IPS DF 6.9 (cell line): ENCODE results near the gene RINL.

ENCODE experiments used
- DNase-seq: peaks from one replicate; pipeline ENCODE4 v3.0.0-alpha.2; 2013; ENCODE audit warnings: low read depth, low spot score
- H3K27ac ChIP-seq: one replicate; pipeline ENCODE4 v1.5.1; 2013; ENCODE audit warnings: low read length, control low read depth
- H3K27me3 ChIP-seq: 2 replicates; pipeline ENCODE4 v1.6.1; 2013; ENCODE audit warnings: mild to moderate bottlenecking, low read length; ENCODE audit not compliant: control insufficient read depth, insufficient read depth
- H3K36me3 ChIP-seq: 2 replicates; pipeline ENCODE4 v1.6.1; 2013; ENCODE audit warnings: low read length; ENCODE audit not compliant: control insufficient read depth, insufficient read depth
- H3K4me1 ChIP-seq: 2 replicates; pipeline ENCODE4 v1.6.1; 2013; ENCODE audit warnings: low read length; ENCODE audit not compliant: control insufficient read depth, insufficient read depth
- H3K4me3 ChIP-seq: 2 replicates; pipeline ENCODE4 v1.5.1; 2013; ENCODE audit warnings: mild to moderate bottlenecking, low read length
- H3K9me3 ChIP-seq: 2 replicates; pipeline ENCODE4 v1.6.1; 2013; ENCODE audit warnings: low read length, inconsistent platforms; ENCODE audit not compliant: control insufficient read depth, insufficient read depth
- WGBS: extraction: QIAGEN DNeasy Blood & Tissue Kit; methylation state at CpG from one replicate; pipeline ENCODE4 v1.1.7; 2013; ENCODE audit warnings: mixed read lengths, missing lambda C conversion rate; ENCODE audit not compliant: insufficient read length, insufficient coverage; 5-methylcytosine and 5-hydroxymethylcytosine counted together

The RINL gene

DNA sequence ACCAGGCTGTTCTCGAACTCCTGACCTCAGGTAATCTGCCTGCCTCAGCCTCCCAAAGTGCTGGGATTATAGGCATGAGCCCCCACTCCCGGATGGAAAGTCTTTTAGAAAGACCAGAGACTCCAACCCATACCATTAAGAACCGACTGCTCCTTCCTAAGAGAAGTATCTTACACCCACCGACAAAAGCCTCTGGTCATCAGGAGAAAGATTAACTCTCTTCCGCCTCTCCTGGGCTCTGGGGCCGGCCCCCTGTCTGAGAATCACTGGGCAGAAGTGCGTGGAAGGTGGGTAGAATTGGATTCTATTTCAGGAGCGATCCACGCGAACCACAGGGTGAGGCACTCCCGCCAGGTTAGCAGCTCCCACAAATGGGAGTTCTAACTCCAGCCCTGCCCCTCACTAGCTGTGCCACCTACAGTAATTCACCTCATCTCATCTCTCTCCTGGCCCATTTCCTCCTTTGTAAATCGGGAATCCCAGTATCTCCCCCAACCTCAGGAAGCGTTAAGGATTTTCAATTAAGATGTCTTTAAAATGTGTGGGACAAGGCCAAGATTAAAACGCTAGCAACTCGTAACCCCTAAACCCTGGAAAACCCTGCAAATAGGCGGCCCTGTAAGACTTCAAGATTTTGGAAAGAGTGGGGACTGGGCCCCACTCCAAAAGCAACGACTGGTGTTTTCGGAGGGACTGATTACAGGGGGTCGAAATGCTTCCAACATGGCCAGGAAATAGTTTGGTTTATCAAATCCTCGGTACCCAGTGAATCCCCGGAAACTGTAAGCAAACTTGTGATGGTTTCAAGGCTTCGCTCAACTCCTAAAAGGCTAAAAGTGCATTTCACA lies 29.6 kb downstream of the RINL start:
- peaks cover 38% of the 10 kb centered on the region for H3K36me3 ChIP-seq

DNA sequence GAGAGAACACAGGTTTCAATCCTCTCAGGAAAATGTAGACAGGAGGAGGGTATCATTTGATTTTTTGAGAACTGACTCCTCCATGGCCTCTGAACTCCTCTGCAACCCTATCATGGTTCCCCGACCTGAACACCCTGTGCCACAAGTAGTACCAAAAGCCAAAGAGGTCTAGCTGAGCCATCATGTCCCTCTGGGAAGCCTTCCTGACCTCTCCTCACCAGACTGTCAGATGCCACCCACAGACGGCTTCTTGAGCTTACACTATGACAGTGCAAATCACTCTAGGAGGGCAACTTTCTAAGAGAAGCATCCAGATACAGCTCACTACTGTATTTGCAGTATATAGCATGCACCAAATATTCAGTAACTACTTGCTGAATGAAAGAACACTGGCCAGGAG lies 32.0 kb downstream of the RINL start:
- DNase-seq, result no peak
- no peaks in the 10 kb centered on the region for H3K9me3 ChIP-seq
- no peaks in the 10 kb centered on the region for H3K27me3 ChIP-seq
- H3K36me3 ChIP-seq, result peaks cover 57% of the 10 kb centered on the region
- H3K27ac ChIP-seq, result no peak overlapping the region
- WGBS, result no CpG with 5 or more reads among the region's 2 CpGs
- no peaks in the 10 kb centered on the region for H3K4me1 ChIP-seq
- no peak overlapping the region for H3K4me3 ChIP-seq

More for the DNA sequence above, 29.6 kb downstream of the RINL start:
- no peak for DNase-seq
- Histone ChIP-seq H3K4me3 (peak overlapping the region; percentile 92; the same call in 1 of the 2 replicates), H3K27ac (no peak overlapping the region), H3K27me3 (no peaks in the 10 kb centered on the region), H3K4me1 (no peaks in the 10 kb centered on the region), H3K9me3 (no peaks in the 10 kb centered on the region)
- no CpG with 5 or more reads among the region's 22 CpGs for WGBS

DNA sequence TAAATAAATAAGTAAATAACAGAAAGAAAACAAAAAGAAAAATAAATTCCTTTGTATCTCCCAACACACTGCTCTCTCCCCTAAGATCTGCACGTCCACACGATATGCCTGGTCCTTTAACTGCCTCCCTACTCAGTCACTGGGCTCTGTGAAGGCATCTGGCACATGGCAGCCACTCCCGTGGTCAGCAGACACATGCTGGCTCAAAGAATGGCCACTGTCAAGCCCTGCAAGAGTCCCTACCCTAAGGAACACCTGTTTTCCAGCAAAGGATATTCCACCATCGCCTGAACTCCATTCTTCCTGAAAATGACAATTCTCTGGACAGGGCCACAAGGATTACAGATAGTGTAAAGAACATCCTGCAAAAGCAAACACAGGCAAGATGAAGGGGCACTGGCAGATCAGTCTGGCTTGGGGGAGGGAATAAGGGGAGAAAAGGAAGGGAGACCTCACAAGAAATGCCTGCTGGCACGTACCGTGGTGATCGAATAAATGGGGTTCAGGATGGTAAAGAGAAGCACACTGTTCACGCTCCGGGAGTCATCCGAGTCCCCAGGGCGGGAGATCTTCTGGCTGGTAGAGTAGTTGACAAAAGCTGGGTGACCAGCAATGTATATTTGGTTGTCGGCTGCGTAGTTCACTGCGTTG lies 32.6 kb downstream of the RINL start:
- Histone ChIP-seq H3K36me3 (peaks cover 63% of the 10 kb centered on the region), H3K9me3 (no peaks in the 10 kb centered on the region), H3K27me3 (no peaks in the 10 kb centered on the region), H3K4me1 (no peaks in the 10 kb centered on the region), H3K4me3 (no peak overlapping the region), H3K27ac (no peak overlapping the region)
- no peak for DNase-seq
- WGBS, result no CpG with 5 or more reads among the region's 14 CpGs

DNA sequence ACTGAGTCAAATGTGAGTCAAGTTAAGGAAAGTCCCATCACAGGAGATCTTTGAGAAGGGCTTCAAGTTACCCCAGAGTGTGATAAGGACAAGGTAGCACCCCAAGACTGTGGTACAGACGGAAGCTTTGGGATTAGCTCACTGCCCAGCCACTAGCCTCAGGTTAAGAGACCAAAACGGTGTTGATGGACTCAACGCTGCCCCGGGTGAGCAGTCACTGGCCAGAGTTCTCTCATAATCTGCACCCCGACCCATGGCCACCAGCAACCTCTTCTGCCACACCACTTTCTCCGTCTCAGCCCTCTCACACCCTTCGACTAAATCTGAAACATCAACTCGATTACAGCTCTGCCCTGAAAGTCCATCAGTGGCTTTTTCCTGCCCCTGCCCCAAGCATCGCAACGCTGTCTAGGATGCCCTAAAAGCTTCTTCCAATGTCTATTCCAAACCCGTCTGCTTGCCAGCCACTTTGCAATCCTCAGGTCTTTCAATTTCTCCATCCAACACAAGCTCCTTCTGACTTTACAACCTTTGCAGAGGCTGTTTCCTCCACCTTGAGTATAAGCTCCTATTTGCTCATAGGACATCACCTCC lies 33.9 kb downstream of the RINL start:
- Histone ChIP-seq H3K27ac (no peak overlapping the region), H3K27me3 (no peaks in the 10 kb centered on the region), H3K4me1 (no peaks in the 10 kb centered on the region), H3K36me3 (peaks cover 74% of the 10 kb centered on the region), H3K4me3 (no peak overlapping the region), H3K9me3 (no peaks in the 10 kb centered on the region)
- WGBS, result no CpG with 5 or more reads among the region's 11 CpGs
- DNase-seq, result no peak

DNA sequence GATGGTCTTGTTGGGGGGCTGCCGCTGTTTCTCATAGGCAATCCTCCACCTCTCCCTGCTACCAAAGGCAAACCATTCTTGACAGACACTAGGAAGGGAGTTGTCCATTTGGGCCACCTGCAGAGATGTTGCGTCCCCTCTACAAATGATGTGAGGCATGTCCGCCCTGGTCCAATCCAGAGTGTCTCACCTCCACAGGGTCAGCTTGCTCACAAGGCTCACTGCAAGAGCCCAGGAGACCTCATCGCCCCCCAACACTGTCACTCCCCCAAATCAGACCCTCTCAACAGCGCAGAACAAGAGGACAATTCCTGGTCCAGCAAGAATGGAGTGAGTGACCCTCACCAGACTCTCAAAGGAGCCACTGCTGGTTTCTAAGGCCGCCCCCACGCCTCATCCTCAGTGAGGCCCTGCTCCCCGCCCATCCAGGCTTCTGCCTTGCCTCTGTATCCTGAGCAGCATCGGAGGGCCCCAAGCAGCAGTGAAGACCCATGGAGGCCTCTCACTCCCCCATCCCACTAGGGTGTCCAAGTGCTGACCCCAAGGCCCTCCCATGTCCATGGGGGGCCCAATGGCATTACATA lies 34.8 kb downstream of the RINL start:
- peaks cover 83% of the 10 kb centered on the region for H3K36me3 ChIP-seq
- WGBS, result no CpG with 5 or more reads among the region's 9 CpGs
- H3K27ac ChIP-seq, result no peak overlapping the region
- no peaks in the 10 kb centered on the region for H3K4me1 ChIP-seq
- H3K4me3 ChIP-seq, result no peak overlapping the region
- H3K27me3 ChIP-seq, result no peaks in the 10 kb centered on the region
- H3K9me3 ChIP-seq, result no peaks in the 10 kb centered on the region
- no peak for DNase-seq

DNA sequence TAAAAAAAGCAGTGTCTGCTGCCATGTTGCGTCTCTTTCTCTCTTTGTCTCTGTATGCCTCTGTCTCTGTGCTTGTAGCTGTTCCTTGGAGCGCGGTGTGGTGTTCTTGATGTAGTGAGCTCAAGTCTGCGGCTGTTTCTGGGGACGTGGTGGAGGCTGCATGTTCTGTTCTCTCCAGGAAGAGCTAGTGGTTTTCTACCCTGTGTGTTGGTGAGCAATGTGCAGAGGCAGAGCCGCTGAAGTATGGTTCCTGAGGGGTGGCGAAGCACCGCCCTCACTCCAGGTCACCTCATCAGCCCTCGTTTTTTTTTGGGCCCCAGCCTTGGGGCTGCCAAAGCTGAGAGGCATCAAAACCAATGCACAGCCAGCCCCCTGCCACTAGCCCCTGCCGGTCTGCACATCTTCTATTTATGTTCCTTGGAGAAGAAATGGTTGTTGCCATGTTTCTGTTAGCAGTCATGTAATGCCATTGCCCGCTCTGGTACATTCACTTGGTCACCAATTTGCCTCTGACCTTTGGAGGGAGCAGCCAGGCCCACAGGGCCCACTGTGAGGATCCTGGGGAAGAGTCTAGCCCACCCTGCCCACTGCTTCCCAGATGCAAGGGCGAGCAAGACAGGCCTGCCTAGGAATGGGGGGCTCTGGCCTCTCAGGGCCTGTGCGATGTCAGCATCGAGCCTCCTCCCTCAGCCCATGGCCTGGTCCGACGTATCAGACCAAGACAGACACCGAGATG lies 35.5 kb downstream of the RINL start:
- Histone ChIP-seq H3K27ac (no peak overlapping the region), H3K4me3 (no peak overlapping the region)
- no CpG with 5 or more reads among the region's 17 CpGs for WGBS

DNA sequence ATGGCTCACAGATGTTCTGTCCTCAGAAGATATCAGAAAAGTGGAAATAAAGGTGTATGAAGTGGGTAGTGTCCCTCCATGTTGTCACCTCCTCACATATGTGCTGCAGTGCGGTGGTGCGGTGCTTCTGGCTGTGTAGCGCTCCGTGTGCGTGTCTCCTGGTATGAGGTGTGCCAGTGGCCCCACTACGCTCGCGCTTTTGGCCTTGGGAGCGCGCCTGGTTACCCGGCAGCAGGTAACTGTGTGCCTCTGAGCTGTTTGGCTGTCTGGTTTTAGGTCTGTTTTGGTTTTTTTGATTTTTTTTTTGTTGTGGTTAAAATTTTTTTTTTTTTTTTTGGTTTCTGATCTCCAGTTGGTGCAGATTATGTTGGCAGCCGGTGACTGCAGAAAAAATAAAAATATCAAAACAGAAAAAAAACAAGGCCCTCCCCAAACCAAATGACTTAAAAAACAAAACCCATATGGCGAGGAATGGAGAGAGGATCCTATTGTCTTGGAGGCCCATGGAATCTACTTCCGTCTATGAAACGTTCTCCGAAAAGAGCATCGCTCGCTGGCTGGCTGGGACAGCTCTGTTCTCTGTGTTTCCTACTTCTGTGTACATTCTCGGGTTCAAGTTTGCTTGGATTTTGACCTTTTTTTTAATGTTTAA lies 36.2 kb downstream of the RINL start:
- no peaks in the 10 kb centered on the region for H3K4me1 ChIP-seq
- no CpG with 5 or more reads among the region's 19 CpGs for whole genome bisulfite sequencing
- DNase-seq, result no peak
- H3K36me3 ChIP-seq, result peaks cover 89% of the 10 kb centered on the region
- no peak overlapping the region for H3K4me3 ChIP-seq
- H3K9me3 ChIP-seq, result no peaks in the 10 kb centered on the region
- no peak overlapping the region for H3K27ac ChIP-seq
- H3K27me3 ChIP-seq, result no peaks in the 10 kb centered on the region

More for the DNA sequence above, 35.5 kb downstream of the RINL start:
- no peaks in the 10 kb centered on the region for H3K4me1 ChIP-seq
- H3K36me3 ChIP-seq, result peaks cover 89% of the 10 kb centered on the region
- no peaks in the 10 kb centered on the region for H3K9me3 ChIP-seq
- no peaks in the 10 kb centered on the region for H3K27me3 ChIP-seq
- no peak for DNase-seq

DNA sequence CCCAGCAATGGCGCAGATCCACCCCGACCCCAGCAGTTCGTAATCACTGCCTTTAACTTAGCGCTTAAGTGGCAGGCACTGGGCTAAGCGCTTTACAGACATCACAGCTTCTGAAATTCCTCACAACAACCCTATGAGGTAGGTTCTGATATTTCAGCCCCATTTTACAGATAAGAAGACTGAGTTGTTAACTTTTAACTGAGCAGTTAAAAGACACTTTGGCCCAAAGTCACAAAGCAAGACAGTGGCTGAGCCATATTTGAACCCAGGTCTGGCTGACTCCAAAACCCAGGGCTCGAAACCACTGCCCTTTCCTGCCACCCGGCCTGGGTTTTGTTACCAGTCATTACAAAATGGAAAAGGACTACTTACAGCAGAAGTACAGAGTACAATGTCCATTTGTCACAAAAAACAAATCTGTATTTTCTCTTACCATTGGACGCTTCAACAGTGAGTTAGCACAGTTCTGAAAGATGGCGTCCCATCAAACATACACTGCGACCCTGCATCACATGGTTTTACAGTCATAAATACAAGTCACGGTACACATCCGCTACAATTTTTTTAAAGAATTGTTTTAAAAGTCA lies 36.8 kb downstream of the RINL start:
- H3K4me3 ChIP-seq, result no peak overlapping the region
- H3K36me3 ChIP-seq, result peaks cover 88% of the 10 kb centered on the region
- H3K9me3 ChIP-seq, result no peaks in the 10 kb centered on the region
- no peak overlapping the region for H3K27ac ChIP-seq
- no peaks in the 10 kb centered on the region for H3K4me1 ChIP-seq
- H3K27me3 ChIP-seq, result no peaks in the 10 kb centered on the region
- DNase-seq, result no peak
- WGBS, result no CpG with 5 or more reads among the region's 12 CpGs

DNA sequence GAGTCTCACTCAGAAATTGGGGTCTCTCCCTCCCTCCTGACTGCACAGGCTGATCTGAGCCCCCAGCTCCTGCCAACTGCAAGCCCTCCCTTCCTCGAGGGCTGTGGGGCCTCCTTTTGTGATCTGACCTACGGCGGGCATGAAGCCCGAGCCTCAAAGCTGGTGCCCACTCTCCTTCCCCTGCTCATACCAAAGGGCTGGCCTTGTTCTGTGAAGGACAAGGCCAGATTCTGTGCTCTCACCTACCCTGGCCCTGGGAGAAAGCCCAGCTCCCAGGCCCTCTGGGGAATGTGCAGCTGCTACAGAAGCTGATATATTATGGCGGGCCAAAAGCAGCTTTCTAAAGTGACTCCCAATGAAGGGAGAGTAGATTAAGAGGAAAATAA lies 37.5 kb downstream of the RINL start:
- Histone ChIP-seq H3K27me3 (no peaks in the 10 kb centered on the region), H3K4me1 (no peaks in the 10 kb centered on the region), H3K4me3 (no peak overlapping the region), H3K27ac (no peak overlapping the region), H3K36me3 (peaks cover 85% of the 10 kb centered on the region), H3K9me3 (no peaks in the 10 kb centered on the region)
- no CpG with 5 or more reads among the region's 5 CpGs for WGBS
- no peak for DNase-seq
